T47D (cell line): ENCODE measurements around the gene ARL5A.
A peak's percentile ranks its signal among the peaks of the same experiment; 100 is the strongest.

Experiments
- DNase-seq, 2 experiments: peaks; one replicate each; pipeline versions ENCODE4 v3.0.0 to v3.0.0-alpha.2; 2011 to 2012; ENCODE audit warnings: low read depth in 1 of 2, low spot score in 1 of 2
- JUND ChIP-seq: IDR thresholded peaks from 2 replicates; pipeline ENCODE4 v1.6.1; 2012; ENCODE audit warnings: low read depth
- in situ Hi-C: cut with HindIII; loops from 2 replicates; pipeline ENCODE4 v1.10.0; 2016; ENCODE audit warnings: low sequenced_read_pairs, low pct_unique_long_range_greater_than_20kb

Gene ARL5A

GRCh38 chr2:151766437-151767153 lies 61.6 kb downstream of the ARL5A start:
- DNase-seq: no peak
- no peak for TF ChIP-seq JUND
- in situ Hi-C loops: no loop called here

- in situ Hi-C loops: no loop called here
- no peak for TF ChIP-seq JUND
- no peak for DNase-seq
Measured at GRCh38 chr2:151765760-151766410, 62.3 kb downstream of the ARL5A start.

GRCh38 chr2:151762694-151763093 lies 65.5 kb downstream of the ARL5A start:
- in situ Hi-C loops: no loop called here
- DNase-seq: no peak
- TF ChIP-seq JUND: no peak

GRCh38 chr2:151761687-151762086 lies 66.5 kb downstream of the ARL5A start:
- TF ChIP-seq JUND: no peak
- no peak for DNase-seq
- in situ Hi-C loops: no loop called here

GRCh38 chr2:151761193-151761592 lies 67.0 kb downstream of the ARL5A start:
- DNase-seq: no peak
- in situ Hi-C loops: no loop called here
- TF ChIP-seq JUND: no peak

GRCh38 chr2:151760139-151760650 lies 68.0 kb downstream of the ARL5A start:
- in situ Hi-C loops: no loop called here
- peak in 1 of 2 experiments; percentile 57 for DNase-seq
- no peak for TF ChIP-seq JUND

- no peak for TF ChIP-seq JUND
- in situ Hi-C loops: no loop called here
- no peak for DNase-seq
Measured at GRCh38 chr2:151758744-151759143, 69.5 kb downstream of the ARL5A start.

GRCh38 chr2:151757861-151758260 lies 70.4 kb downstream of the ARL5A start:
- in situ Hi-C loops: no loop called here
- peak in 1 of 2 experiments; percentile 36 for DNase-seq
- TF ChIP-seq JUND: no peak

GRCh38 chr2:151756820-151757219 lies 71.4 kb downstream of the ARL5A start:
- TF ChIP-seq JUND: no peak
- in situ Hi-C loops: no loop called here
- no peak for DNase-seq

- in situ Hi-C loops: no loop called here
- DNase-seq: no peak
- no peak for TF ChIP-seq JUND
Measured at GRCh38 chr2:151754253-151754897, 73.8 kb downstream of the ARL5A start.

- DNase-seq: no peak
- in situ Hi-C loops: no loop called here
- no peak for TF ChIP-seq JUND
Measured at GRCh38 chr2:151753540-151753939, 74.7 kb downstream of the ARL5A start.
